ENCODE measurements around the gene L3MBTL4. TPM values are rescaled to one million over a fixed set of nuclear protein-coding genes. Genes with fewer than 3 reads are reported as not detected.

L3MBTL4 gene
- total RNA-seq, 1 experiment from 2014 or later: not detected

- Histone ChIP-seq H3K36me3 (ENCODE audit: control insufficient read depth in 1 of 2, insufficient read depth in 2 of 2, low read length in 2 of 2) (no peaks in the 10 kb centered on the region), H3K79me2 (ENCODE audit: insufficient read depth, low read length) (no peaks in the 10 kb centered on the region), H3K4me3 (replicated peaks in 1 of 2; ENCODE audit: low read depth in 1 of 2, low read length in 2 of 2) (no peak overlapping the region), H3K9ac (ENCODE audit: low read length) (no peak overlapping the region), H3K9me3 (ENCODE audit: control insufficient read depth in 1 of 2, insufficient read depth in 1 of 2, low read depth in 1 of 2, low read length in 2 of 2) (peaks cover 11 to 13% of the 10 kb centered on the region in 2 experiments; a peak in 3 of 4 replicates), H3K9me2 (ENCODE audit: insufficient read depth) (no peaks in the 10 kb centered on the region), H2AFZ (ENCODE audit: low read depth, low read length, poor library complexity, severe bottlenecking) (no peak overlapping the region), H3K27ac (ENCODE audit: low read depth, low read length) (no peak overlapping the region), H4K20me1 (ENCODE audit: insufficient read depth) (no peaks in the 10 kb centered on the region), H3K4me2 (ENCODE audit: low read length) (no peak overlapping the region), H3K4me1 (ENCODE audit: control insufficient read depth in 1 of 2, insufficient read depth in 2 of 2, low read length in 2 of 2) (no peaks in the 10 kb centered on the region), H3K27me3 (ENCODE audit: insufficient read depth, low read length) (no peaks in the 10 kb centered on the region)
- POLR2A ChIA-PET: no interaction called here
- RAD21 ChIA-PET (ENCODE audit: low non-redundant PET in 1 of 2, low total read pairs in 2 of 2, uncharacterized antibody in 2 of 2, unreplicated experiment in 2 of 2): no interaction called here
- intact Hi-C loops (cut with micrococcal nuclease): no loop called here
- DNase-seq (ENCODE audit: low read depth, low spot score) (no peak), ATAC-seq (no peak)
- no peak for TF ChIP-seq ATF3 (IDR thresholded peaks at IDR 0.05)
- TF ChIP-seq YY1 (IDR thresholded peaks at IDR 0.05; ENCODE audit: extremely low read depth, insufficient replicate concordance, low read depth, low read length): no peak
- no peak for TF ChIP-seq FOSL1 (IDR thresholded peaks at IDR 0.05; ENCODE audit: low read depth)
- no peak for TF ChIP-seq ZBTB33 (IDR thresholded peaks at IDR 0.05; ENCODE audit: extremely low read depth, insufficient replicate concordance, low read length)
- TF ChIP-seq REST (IDR thresholded peaks at IDR 0.05; ENCODE audit: low read depth): no peak
- TF ChIP-seq CTCF (IDR thresholded peaks at IDR 0.05 in 2 of 3, conservative IDR thresholded peaks at IDR 0.05 in 1 of 3; ENCODE audit: borderline replicate concordance in 1 of 3, insufficient read depth in 1 of 3, low read depth in 2 of 3, low read length in 2 of 3): no peak
- no peak for TF ChIP-seq JUND (IDR thresholded peaks at IDR 0.05)
- no peak for TF ChIP-seq SIN3A (IDR thresholded peaks at IDR 0.05; ENCODE audit: low read depth)
- TF ChIP-seq POLR2A (IDR thresholded peaks at IDR 0.05; ENCODE audit: borderline replicate concordance, extremely low read depth, insufficient read depth, insufficient read length): no peak
- TF ChIP-seq MAX (IDR thresholded peaks at IDR 0.05): no peak
- no peak for TF ChIP-seq POLR2AphosphoS5 (IDR thresholded peaks at IDR 0.05; ENCODE audit: low read depth, low read length)
- TF ChIP-seq SRF (IDR thresholded peaks at IDR 0.05; ENCODE audit: low read depth): no peak
- no peak for TF ChIP-seq TCF7L2 (IDR thresholded peaks at IDR 0.05; ENCODE audit: borderline replicate concordance, extremely low read depth, insufficient read depth, insufficient read length)
- CTCF ChIA-PET: no interaction called here
- BruUV-seq (replicated peaks): no TSS peak
Observed at GRCh38 chr18:6370410-6370809, 44.3 kb downstream of the L3MBTL4 start.
